Cardiac fibroblast (primary cell): ENCODE data around the gene HS3ST1.

Source experiments
- DNase-seq, 2 donors: peaks; one replicate each; pipeline versions ENCODE4 v3.0.0 to v3.0.0-alpha.2; 2010; ENCODE audit warnings: low read depth in 2 of 2
- H3K4me3 ChIP-seq, 2 donors: replicated peaks in 1 of 2; 1 replicate in 1 of 2; 2 replicates in 1 of 2; pipeline ENCODE4 v1.5.1; 2011; ENCODE audit warnings: low read depth in 2 of 2, low read length in 2 of 2, mild to moderate bottlenecking in 2 of 2, moderate library complexity in 1 of 2
- TF ChIP-seq, protein P1 (sequence below): IDR thresholded peaks from one replicate; pipeline ENCODE4 v1.5.1; 2011; ENCODE audit warnings: low read depth, mild to moderate bottlenecking, low read length, inconsistent platforms

The HS3ST1 gene

DNA sequence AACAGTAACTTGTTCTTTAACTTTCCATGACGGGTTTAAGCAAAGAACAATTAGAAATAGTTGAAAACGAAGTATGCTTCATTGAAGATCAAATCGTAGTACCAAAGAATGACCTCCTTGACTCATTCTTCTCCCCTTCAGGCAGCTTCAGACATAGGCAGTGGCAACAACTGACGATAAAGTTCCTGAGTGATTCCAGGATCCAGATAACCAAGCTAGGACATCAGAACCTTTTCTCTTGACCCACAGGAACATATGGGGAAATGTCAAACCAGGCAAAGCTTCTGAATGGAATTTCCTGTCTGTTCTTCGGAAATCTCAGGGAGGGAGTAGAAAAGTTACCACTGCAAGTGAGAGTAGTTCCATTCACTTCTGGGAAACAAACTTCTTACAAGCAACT is 74.2 kb downstream of the HS3ST1 start:
- TF ChIP-seq, protein P1, sequence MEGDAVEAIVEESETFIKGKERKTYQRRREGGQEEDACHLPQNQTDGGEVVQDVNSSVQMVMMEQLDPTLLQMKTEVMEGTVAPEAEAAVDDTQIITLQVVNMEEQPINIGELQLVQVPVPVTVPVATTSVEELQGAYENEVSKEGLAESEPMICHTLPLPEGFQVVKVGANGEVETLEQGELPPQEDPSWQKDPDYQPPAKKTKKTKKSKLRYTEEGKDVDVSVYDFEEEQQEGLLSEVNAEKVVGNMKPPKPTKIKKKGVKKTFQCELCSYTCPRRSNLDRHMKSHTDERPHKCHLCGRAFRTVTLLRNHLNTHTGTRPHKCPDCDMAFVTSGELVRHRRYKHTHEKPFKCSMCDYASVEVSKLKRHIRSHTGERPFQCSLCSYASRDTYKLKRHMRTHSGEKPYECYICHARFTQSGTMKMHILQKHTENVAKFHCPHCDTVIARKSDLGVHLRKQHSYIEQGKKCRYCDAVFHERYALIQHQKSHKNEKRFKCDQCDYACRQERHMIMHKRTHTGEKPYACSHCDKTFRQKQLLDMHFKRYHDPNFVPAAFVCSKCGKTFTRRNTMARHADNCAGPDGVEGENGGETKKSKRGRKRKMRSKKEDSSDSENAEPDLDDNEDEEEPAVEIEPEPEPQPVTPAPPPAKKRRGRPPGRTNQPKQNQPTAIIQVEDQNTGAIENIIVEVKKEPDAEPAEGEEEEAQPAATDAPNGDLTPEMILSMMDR, result no peak

DNA sequence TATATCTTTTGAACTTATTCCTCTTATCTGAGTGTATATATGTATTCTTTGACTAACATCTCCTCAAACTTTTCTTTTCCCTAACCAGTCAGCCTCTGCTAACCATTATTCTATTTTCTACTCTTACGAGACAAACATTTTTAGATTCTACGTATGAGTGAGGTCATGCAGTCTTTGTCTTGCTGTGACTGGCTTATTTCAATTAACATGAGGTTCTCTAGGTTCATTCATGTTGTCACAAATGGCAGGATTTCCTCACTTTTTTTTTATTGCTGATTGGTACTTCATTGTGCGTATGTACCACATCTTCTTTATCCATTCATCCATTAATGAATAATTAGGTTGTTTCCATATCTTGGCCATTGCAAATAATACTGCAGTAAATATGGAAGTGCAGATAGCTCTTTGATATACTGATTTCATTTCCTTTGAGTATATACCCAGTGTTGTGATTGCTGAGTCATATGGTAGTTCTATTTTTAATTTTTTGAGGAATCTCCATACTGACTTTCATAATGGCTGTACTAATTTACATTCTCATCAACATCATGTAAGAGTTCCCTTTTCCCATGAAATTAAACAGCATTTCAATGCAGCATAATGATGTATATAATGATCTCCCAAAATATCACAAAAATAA is 80.1 kb downstream of the HS3ST1 start:
- TF ChIP-seq, protein P1, result no peak
- no peak overlapping the region for H3K4me3 ChIP-seq
- DNase-seq, result no peak

More for the DNA sequence above, 74.2 kb downstream of the HS3ST1 start:
- no peak overlapping the region for H3K4me3 ChIP-seq
- DNase-seq, result peak in 1 of 2 donors; percentile 5

DNA sequence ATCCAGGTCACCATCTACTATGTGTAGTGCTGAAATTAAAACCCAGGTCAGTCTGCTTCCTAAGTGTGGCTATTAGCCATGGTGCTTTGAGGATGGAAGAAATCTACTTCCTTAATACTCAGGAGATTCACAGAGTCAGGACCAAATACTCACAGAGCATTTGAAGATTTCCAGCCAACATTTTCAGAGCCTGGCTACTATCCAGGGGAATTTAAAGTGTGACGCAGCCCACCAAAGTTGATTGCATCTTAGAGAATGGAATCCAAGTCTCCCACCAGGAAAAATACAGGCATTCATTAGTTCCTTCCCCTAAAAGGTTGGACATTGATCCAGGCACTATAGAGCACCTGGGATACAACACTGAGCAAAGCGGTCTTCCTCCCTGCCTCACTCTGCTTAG is 83.8 kb downstream of the HS3ST1 start:
- no peak for DNase-seq
- TF ChIP-seq, protein P1, result no peak
- H3K4me3 ChIP-seq, result no peak overlapping the region

DNA sequence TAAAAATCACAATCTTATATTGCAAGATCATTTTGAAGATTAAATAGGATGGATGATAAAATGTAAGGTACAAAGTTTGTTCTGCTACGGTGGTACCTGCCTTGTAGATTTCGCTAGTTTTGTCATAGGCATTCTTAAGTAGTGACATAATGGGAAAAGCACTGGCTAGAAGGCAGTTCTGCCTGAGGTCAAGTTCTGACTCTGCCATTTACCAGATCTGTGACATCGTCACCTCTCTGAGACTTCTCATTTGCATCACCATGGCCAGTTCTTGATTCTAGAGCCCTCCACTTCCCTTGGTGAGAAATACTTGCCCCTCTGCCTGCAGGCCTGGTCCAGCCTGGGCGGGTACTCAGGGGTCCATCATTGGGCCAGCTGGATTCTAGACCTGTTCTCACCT is 85.2 kb downstream of the HS3ST1 start:
- no peak overlapping the region for H3K4me3 ChIP-seq
- no peak for DNase-seq
- TF ChIP-seq, protein P1, result no peak
